Measurements from ENCODE around the gene FGF14. TPM values are rescaled to one million over a fixed set of nuclear protein-coding genes. Genes with fewer than 3 reads are reported as not detected.
"Not testable (repeated sequence)": the region's sequence is repeated elsewhere in the genome, so short reads cannot be mapped to it uniquely, and the experiment has no call there.

FGF14 gene
- total and polyA plus RNA-seq, 3 donors from 2014 or later = 0.56 to 4.5 (median 1.7) TPM

GRCh38 chr13:102012299-102013293, 389.3 kb downstream of the FGF14 start:
- no peak for DNase-seq
- intact Hi-C loops (cut with DNase I; ENCODE audit: low total_unique reads) = no loop called here
- WGBS, 2 donors = 71 to 75% methylated on average over 7 of the region's 7 CpGs

GRCh38 chr13:102011455-102011854, 390.4 kb downstream of the FGF14 start:
- H3K27ac ChIP-seq; H3K27me3 ChIP-seq; H3K9me3 ChIP-seq; intact Hi-C loops (cut with DNase I; ENCODE audit: low total_unique reads); DNase-seq; H3K4me3 ChIP-seq; H3K4me1 ChIP-seq; H3K36me3 ChIP-seq (ENCODE audit: low read depth, missing control alignments): not testable (repeated sequence)
- WGBS, 2 donors = 74 to 75% methylated on average over 4 to 5 of the region's 5 CpGs

More at GRCh38 chr13:102012299-102013293, 389.3 kb downstream of the FGF14 start:
- Histone ChIP-seq H3K9me3 (no peaks in the 10 kb centered on the region), H3K4me1 (no peaks in the 10 kb centered on the region), H3K36me3 (ENCODE audit: low read depth, missing control alignments) (no peaks in the 10 kb centered on the region), H3K27ac (no peak overlapping the region), H3K4me3 (no peak overlapping the region), H3K27me3 (no peaks in the 10 kb centered on the region)
- no peak for TF ChIP-seq CTCF (IDR thresholded peaks at IDR 0.05)
- TF ChIP-seq POLR2A (IDR thresholded peaks at IDR 0.05) = no peak

GRCh38 chr13:102003848-102004570, 397.8 kb downstream of the FGF14 start:
- TF ChIP-seq CTCF (IDR thresholded peaks at IDR 0.05) = no peak
- TF ChIP-seq POLR2A (IDR thresholded peaks at IDR 0.05) = no peak
- H3K4me1 ChIP-seq = no peaks in the 10 kb centered on the region
- H3K27me3 ChIP-seq = no peaks in the 10 kb centered on the region
- no peak overlapping the region for H3K4me3 ChIP-seq
- 71 to 74% methylated on average over 5 of the region's 5 CpGs for WGBS, 2 donors
- no peaks in the 10 kb centered on the region for H3K9me3 ChIP-seq
- intact Hi-C loops (cut with DNase I; ENCODE audit: low total_unique reads) = no loop called here
- no peaks in the 10 kb centered on the region for H3K36me3 ChIP-seq (ENCODE audit: low read depth, missing control alignments)
- no peak for DNase-seq
- H3K27ac ChIP-seq = no peak overlapping the region

GRCh38 chr13:102002287-102002686, 399.6 kb downstream of the FGF14 start:
- H3K27ac ChIP-seq = no peak overlapping the region

More at GRCh38 chr13:102002287-102002686, 399.6 kb downstream of the FGF14 start:
- Histone ChIP-seq H3K36me3 (ENCODE audit: low read depth, missing control alignments) (no peaks in the 10 kb centered on the region), H3K9me3 (no peaks in the 10 kb centered on the region), H3K4me1 (no peaks in the 10 kb centered on the region), H3K4me3 (no peak overlapping the region), H3K27me3 (no peaks in the 10 kb centered on the region)
- DNase-seq = no peak
- TF ChIP-seq CTCF (IDR thresholded peaks at IDR 0.05) (no peak), POLR2A (IDR thresholded peaks at IDR 0.05) (no peak)
- intact Hi-C loops (cut with DNase I; ENCODE audit: low total_unique reads) = no loop called here
- 59 to 70% methylated on average over 3 of the region's 3 CpGs for WGBS, 2 donors
